ENCODE results near the gene ASL. TPM values are rescaled to one million over a fixed set of nuclear protein-coding genes. Genes with fewer than 3 reads are reported as not detected.

The ASL gene
- total RNA-seq, 2 donors from 2014 or later, result 37.8 to 47.9 TPM

- Mint-ChIP-seq H3K4me1 (no peaks in the 10 kb centered on the region), H3K27ac (no peak overlapping the region), H3K36me3 (ENCODE audit: low read depth) (no peaks in the 10 kb centered on the region), H3K27me3 (ENCODE audit: insufficient read depth) (peaks cover under 1% of the 10 kb centered on the region), H3K4me3 (no peak overlapping the region), H3K9me3 (no peaks in the 10 kb centered on the region)
- no peak for DNase-seq
- no peak overlapping the region for H3K27ac ChIP-seq (ENCODE audit: low read depth, low read length)
- no peaks in the 10 kb centered on the region for H3K27me3 ChIP-seq (ENCODE audit: control insufficient read depth, insufficient read depth, low read length, poor library complexity, severe bottlenecking)
- no peak overlapping the region for H3K4me3 ChIP-seq (ENCODE audit: low read length)
- TF ChIP-seq CTCF (conservative IDR thresholded peaks at IDR 0.05), result no peak
- H3K9ac ChIP-seq (ENCODE audit: extremely low read depth, low read length, poor library complexity, severe bottlenecking), result no peak overlapping the region
- no peaks in the 10 kb centered on the region for H3K4me1 ChIP-seq (ENCODE audit: control insufficient read depth, insufficient read depth, low read length)
- H3K9me3 ChIP-seq (ENCODE audit: control insufficient read depth, low read length), result no peaks in the 10 kb centered on the region
- 67 to 94% methylated on average over 1 to 2 of the region's 3 CpGs for WGBS, 2 experiments (ENCODE audit: insufficient coverage in 1 of 2, insufficient read length in 1 of 2)
- H3K36me3 ChIP-seq (ENCODE audit: control insufficient read depth, insufficient read depth, low read length), result no peaks in the 10 kb centered on the region
Measured at GRCh38 chr7:66036382-66036781, 39.2 kb upstream of the ASL start.

GRCh38 chr7:66036788-66037187 lies 38.8 kb upstream of the ASL start:
- Histone ChIP-seq H3K27me3 (ENCODE audit: control insufficient read depth, insufficient read depth, low read length, poor library complexity, severe bottlenecking) (no peaks in the 10 kb centered on the region), H3K27ac (ENCODE audit: low read depth, low read length) (no peak overlapping the region), H3K4me3 (ENCODE audit: low read length) (no peak overlapping the region), H3K36me3 (ENCODE audit: control insufficient read depth, insufficient read depth, low read length) (no peaks in the 10 kb centered on the region), H3K4me1 (ENCODE audit: control insufficient read depth, insufficient read depth, low read length) (no peaks in the 10 kb centered on the region), H3K9me3 (ENCODE audit: control insufficient read depth, low read length) (no peaks in the 10 kb centered on the region), H3K9ac (ENCODE audit: extremely low read depth, low read length, poor library complexity, severe bottlenecking) (no peak overlapping the region)
- no peak for DNase-seq
- Mint-ChIP-seq H3K4me3 (no peak overlapping the region), H3K27me3 (ENCODE audit: insufficient read depth) (peaks cover 2% of the 10 kb centered on the region), H3K36me3 (ENCODE audit: low read depth) (no peaks in the 10 kb centered on the region), H3K27ac (no peak overlapping the region), H3K4me1 (no peaks in the 10 kb centered on the region), H3K9me3 (no peaks in the 10 kb centered on the region)
- TF ChIP-seq CTCF (conservative IDR thresholded peaks at IDR 0.05), result no peak
- WGBS, 2 experiments (ENCODE audit: insufficient coverage in 1 of 2, insufficient read length in 1 of 2), result 94 to 96% methylated on average over 7 of the region's 7 CpGs

GRCh38 chr7:66039094-66039670 lies 36.4 kb upstream of the ASL start:
- DNase-seq, result no peak
- H3K27ac Mint-ChIP-seq, result no peak overlapping the region
- Histone ChIP-seq H3K36me3 (ENCODE audit: control insufficient read depth, insufficient read depth, low read length) (no peaks in the 10 kb centered on the region), H3K4me1 (ENCODE audit: control insufficient read depth, insufficient read depth, low read length) (no peaks in the 10 kb centered on the region), H3K9me3 (ENCODE audit: control insufficient read depth, low read length) (no peaks in the 10 kb centered on the region), H3K9ac (ENCODE audit: extremely low read depth, low read length, poor library complexity, severe bottlenecking) (no peak overlapping the region), H3K4me3 (ENCODE audit: low read length) (no peak overlapping the region), H3K27me3 (ENCODE audit: control insufficient read depth, insufficient read depth, low read length, poor library complexity, severe bottlenecking) (peaks cover 12% of the 10 kb centered on the region), H3K27ac (ENCODE audit: low read depth, low read length) (no peak overlapping the region)
- no peaks in the 10 kb centered on the region for H3K9me3 Mint-ChIP-seq
- 92 to 95% methylated on average over 2 to 3 of the region's 3 CpGs for WGBS, 2 experiments (ENCODE audit: insufficient coverage in 1 of 2, insufficient read length in 1 of 2)
- no peak overlapping the region for H3K4me3 Mint-ChIP-seq
- no peaks in the 10 kb centered on the region for H3K4me1 Mint-ChIP-seq
- H3K36me3 Mint-ChIP-seq (ENCODE audit: low read depth), result no peaks in the 10 kb centered on the region
- TF ChIP-seq CTCF (conservative IDR thresholded peaks at IDR 0.05), result no peak
- peaks cover 2% of the 10 kb centered on the region for H3K27me3 Mint-ChIP-seq (ENCODE audit: insufficient read depth)
